Fibroblast of the conjunctiva (primary cell): ENCODE data around the gene DIPK2A.
A peak's percentile ranks its signal among the peaks of the same experiment; 100 is the strongest.

ENCODE experiments used
- DNase-seq: peaks from one replicate; pipeline ENCODE4 v3.0.0-alpha.2; 2010; ENCODE audit warnings: low read depth

Gene DIPK2A, protein sequence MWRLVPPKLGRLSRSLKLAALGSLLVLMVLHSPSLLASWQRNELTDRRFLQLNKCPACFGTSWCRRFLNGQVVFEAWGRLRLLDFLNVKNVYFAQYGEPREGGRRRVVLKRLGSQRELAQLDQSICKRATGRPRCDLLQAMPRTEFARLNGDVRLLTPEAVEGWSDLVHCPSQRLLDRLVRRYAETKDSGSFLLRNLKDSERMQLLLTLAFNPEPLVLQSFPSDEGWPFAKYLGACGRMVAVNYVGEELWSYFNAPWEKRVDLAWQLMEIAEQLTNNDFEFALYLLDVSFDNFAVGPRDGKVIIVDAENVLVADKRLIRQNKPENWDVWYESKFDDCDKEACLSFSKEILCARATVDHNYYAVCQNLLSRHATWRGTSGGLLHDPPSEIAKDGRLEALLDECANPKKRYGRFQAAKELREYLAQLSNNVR

DNA sequence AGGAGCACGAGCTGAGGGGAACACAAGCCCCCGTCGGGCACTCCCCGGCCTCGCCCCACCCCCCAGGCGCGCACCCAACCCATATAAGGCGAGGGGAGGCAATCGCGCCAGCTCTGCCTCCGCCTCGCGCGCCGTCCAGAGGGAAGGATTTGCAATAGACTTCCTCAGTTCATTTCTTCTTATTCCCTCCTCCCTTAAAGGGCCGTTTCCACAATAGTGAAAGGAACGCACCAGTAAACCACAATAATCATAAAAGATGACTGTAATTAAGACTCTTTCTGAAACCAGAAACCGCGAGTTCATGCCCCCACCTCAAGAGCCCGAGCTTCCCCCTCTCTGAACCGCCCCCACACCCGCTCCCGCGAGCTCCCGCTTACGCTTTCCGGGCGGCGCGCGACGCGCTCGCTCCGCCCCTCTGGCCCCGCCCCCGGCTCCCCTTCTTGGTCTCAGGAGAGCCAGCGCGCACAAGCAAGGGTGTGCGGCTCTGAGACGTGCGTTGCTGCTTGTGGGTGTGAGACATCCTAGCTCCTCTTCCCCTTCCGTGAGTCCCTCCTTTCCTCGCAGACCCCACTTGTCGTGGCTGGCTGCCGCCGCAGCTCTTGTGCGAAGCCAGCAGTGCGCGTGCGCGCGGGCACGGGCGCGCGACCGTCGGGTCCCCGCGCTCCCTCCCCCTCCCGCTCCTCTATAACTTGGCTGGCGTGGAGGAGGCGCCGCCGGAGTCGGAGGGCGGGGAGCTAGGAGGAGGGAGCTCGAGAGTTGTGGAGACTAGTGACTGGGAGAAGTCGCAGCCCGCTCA, at the start of gene DIPK2A:
DIPK2A (plus strand) TSS at position 465 of the 796 bp plus-strand sequence. CDS start 510 bp downstream, outside the sequence.
- peak; percentile 93 for DNase-seq

DNA sequence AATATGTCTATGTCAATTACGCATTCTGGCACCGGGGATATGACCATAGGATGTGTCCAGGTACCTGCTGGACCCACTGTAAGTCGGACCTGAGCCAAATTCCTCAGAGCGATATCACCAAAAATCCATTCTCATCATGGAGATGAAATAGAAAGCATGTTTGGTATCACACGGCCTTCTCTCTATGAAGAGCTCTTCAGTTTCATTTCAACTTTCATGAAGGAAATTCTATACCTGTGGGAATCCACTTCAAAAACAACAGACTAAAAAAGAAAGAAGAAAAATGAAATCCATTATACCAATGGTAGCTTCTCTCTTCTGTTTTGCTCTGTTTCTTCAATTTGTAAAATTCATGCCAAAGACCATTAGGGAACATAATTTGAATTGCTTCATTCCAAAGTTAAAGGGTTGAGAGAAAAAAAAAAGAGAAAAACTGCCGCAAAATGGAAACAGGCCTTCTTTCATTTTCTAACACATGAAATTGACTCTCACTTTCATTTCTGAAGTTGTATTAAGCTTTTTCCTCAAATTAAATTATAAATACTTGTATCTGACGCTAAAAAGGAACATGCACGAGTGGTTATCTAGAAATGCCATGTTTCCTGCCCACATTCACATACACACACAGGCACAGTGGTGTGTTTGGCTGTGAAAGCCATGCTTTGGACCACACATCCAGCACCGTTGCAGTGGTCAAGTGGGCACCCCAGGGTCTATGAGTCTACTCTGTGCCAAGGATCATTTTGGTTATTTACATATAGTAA, 46.9 kb upstream of the DIPK2A start:
- no peak for DNase-seq

DNA sequence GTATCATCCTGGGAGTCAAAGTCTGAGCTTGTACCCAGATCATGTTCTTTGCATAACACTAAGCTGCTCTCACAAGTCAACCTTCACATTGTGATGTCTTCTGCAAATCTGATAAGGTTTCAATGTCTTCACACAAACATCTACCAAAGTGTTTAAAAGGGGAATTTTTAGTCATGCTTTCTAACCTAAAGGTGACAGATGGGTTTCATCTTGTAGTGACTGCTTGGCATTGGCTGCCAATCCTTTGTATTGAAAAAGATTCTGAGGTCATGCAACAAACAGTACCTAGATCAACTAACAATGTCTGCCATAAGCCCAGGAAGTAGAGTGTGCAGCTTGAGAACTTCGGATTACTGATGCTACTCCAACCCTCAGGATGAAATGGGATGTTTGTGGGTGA, 43.6 kb upstream of the DIPK2A start:
- no peak for DNase-seq

DNA sequence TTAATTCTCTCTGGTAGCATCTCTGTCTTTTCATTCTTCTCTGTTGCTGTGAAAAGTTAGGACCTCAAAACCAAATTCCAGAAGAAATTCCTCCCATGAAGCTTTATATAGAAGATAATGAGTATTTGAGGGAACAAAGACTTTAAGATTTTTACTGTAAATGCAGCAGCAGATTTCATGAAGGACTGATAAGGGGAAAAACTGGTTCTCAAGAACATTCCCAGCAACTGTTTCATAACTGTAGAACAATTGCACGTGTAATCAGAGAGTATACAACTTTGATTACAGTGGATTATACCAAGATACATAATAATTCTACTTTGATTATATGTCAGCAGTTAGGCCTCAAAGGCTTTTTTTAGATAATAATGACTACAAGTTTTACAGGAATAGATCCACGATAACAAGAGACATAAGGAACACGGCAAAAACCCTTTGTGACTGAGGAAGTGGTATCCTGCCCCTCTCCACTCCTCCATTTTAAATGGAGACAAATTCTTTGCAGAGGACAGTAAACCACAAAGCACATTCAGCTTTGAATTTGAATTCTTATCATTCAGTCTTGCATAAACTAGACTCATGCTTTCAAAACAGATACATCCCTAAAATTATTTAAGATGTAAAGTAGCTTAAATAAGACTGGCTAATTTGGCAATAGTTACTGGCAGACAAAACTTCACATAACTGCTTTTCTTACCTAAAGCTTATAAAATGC, 42.9 kb upstream of the DIPK2A start:
- DNase-seq: no peak

DNA sequence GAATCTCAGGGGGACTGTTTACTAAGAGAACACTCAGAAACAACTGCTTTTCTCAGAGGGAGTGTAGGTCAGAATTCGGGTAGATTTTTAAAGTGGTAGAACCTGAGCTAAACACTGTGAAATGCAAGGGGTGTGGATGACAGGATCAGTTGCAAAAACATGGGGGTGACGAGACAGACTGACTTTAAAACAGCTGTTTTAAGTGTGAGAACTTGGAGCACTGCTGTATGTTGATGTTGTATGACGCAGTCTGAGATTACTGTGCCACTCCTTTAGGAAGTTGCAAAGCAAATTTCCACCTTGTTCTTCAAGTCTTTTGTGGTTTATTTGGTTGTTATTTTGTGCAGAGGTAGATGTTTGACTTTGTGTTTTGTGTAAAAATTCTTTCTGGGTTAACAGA, 36.8 kb upstream of the DIPK2A start:
- DNase-seq: no peak

DNA sequence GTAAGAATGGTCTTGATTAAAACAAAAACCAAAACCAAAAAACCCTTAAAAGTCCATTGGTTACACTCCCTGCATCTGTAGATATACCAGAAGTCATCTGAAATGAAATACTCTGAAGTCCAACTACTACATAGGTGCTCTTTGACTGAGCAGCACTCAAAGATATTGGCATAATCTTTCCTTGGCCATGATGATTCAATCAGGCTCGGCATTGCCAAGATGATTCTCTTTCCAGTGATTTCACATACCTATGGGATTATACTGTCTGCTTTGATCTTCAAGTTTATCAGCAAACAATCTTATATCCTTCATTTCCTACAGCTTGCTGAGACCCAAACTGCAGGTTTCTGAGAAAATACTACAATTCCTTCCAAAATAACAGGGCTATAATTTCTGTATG, 35.9 kb upstream of the DIPK2A start:
- no peak for DNase-seq

DNA sequence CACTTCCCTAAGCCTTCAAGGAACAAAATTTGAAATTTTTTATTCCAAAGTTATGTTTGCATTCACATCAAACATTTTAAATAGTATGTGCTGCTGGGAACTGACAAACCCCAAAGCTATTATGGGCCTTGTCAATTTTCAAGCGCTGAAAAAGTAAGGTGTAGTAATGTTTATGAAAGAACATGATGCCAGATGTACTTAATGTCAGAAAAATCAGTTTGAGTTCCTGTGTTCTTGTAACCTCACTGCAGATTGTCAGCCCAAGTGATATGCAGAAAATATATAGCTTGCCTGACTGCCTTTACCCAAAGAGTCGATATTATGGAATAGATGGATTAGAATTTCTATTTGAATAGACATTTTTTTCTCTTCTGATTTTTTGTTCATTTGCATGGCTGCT, 20.8 kb upstream of the DIPK2A start:
- no peak for DNase-seq

DNA sequence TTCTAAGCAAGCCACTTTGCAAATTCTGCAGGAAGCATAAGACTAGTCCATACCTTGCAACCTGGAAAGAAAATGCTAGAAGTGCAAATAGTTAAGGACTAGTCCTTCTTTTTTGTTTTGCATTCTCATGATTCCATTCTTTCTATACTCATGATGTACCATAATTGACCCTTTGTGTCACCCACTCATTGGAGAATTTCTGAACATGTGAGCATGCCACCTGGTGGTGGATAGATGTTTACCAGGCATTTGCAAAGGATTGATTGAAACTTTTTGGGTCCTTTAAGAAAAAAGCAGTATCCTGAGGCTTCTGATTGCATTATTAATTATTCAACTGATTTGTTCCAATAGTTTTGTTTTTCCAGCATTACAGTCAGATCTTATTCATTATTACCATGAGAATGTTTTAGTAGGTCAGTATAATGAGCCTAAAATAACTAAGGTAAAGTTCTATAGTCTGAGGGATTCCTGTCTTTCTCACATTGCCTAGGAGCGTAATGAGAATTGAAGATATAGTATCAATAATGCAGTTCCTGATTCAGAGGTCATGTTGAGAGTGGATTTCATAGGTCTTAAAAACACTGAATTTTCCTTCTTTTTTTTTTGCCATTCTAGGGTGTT, 20.2 kb upstream of the DIPK2A start:
- DNase-seq: peak; percentile 26

DNA sequence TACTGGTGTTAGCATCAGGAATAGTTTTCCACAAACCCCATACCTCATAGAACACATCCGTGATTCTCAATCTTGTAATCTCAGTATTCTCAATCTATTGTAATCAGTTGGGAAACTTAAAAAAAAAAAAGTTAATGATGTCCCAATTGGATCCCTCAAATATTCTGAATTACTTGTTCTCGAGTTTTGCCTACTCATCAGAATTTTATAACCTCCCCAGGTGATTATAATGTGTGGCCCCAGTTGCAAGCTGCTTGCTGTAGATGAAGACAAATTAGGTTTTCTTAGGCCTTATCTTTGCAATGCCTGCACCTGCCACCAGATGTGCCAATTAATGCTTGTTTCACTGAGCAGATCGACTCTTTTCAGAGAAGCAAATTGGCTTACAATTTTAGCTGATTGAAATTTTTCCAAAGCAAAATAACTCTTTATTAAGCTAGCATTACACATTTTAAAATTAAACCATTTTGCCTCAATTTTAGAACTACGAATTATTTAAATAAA, 19.0 kb upstream of the DIPK2A start:
- DNase-seq: no peak

DNA sequence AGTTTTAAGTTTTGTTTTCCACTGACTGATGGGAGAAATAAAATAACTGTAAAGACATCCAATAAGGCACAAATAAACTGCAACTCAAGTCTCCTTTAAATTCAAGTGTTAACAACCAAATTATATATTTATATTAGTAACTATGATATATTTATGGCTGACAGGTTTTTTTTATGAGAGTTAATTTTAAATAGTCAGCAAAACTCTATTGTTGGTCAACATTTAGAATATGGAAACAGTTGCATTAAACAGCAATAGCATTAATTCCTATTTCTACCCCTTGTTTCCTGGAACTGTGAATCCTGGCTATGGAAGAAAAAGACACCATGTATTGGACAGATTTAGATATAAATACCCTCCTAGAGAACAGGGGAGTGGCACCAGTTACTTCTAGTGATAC, 16.5 kb upstream of the DIPK2A start:
- no peak for DNase-seq

DNA sequence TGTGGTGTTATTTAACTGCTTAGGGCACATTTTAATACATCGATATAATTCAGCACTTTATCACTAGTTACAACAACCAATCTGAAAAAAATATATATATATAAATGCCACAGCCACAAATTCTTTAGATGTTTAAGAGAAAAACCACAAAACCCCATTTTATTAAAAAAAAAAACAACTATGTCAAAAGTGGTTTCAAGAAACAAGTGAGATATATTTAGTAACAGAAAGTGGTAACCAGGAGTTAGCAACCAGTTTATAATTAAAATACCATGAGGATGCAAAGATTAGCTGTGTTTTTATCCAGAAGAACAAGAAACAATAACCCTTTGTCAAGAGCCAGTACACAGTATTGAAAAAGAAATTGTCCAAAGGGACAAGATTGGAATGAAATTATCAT, 14.8 kb upstream of the DIPK2A start:
- DNase-seq: no peak

DNA sequence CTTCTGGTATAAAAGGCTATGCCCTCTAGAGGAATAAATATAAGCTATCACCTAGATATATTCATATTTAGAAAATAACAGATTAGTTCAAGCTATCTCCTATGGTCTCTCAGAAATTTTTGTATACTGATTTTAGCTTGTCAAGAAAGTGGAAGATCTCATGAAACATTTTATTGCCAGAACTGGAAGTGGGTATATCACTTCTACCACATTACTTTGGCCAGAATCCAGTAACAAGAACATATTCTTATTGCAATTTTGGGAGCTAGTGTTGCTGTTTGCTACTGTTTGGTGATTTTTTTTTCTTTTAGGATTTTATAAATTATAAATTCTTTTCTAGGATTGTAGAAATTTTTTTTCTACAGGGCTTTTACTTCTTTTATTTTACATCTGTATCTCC, 14.2 kb upstream of the DIPK2A start:
- no peak for DNase-seq

DNA sequence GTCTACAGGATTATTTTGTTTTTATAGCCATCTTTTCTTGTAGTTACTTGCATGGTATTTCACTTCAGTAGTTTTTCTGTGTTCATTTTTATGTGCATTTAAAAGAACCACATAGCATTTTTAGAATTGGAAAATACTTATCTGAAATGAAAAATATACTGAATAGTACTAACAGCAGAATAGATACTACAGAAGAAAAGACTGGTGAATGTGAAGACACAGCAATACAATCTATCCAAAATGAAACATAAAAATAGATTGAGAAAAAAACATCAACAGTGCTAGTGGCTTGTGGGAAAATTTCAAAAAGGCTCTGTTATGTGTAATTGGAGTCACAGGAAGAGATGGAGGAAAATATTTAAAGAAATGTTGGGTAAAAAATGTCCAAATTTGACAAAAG, 12.7 kb upstream of the DIPK2A start:
- DNase-seq: no peak

DNA sequence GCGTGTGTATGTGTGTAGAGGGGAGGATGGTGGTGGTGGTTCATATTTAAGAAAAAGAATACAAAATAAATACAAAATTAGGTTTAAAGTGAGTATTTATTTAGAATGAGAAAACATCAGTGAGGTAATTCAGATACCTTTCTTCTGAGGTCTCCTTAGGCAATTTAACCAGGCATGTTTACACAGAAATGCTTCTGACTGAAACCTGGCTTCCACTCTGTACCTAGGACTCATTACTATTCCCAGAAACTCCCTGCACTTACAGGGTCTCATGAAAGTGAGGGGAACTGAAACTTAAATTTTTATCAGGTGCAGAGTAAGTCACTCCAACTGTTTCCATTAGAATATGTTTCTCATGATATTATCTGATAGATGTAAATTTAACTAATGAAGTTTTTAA, 10.3 kb upstream of the DIPK2A start:
- DNase-seq: no peak

DNA sequence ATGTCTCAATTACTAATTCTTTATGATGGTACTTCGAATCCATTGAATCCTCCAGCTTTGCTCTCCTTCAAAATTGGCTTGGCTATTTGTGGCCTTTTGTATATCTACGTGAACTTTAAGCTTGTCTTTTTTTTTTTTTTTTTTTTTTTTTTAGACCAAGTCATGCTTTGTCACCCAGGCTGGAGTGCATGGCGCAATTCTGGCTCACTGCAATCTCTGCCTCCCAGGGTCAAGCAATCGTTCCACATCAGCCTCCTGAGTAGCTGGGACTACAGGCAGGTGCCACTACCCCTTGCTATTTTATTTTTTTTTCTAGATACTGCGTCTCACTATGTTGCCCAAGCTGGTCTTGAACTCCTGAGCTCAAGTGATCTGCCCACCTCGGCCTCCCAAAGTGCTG, 7.7 kb upstream of the DIPK2A start:
- no peak for DNase-seq

DNA sequence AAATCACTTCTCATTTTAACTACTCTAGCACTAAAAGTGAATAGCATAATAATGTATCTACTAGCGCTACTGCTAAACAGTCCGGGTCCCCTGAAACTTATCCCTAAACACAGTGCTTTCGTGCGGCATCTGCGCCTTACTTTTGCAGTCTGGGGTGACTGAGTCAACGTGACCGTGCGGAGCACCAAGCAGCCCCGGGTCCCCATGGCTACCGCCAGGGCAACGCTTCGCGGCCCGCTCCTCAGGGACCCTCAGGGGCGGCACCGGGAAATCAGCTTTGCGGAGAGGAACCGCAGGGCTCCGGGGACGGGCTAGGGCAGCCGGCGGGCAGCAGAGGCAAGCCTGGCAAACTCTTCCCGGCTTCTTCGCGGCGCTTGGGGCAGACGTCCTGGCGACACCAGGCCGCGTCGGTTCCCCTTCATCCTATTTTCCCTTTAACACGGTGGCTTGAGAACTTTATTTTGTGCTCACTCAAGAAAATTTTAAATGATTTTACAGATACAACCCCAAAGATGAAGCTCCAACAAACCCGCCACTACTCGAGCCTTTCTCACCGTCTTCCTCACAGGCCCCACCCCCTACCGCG, 757 bp upstream of the DIPK2A start:
- no peak for DNase-seq

DNA sequence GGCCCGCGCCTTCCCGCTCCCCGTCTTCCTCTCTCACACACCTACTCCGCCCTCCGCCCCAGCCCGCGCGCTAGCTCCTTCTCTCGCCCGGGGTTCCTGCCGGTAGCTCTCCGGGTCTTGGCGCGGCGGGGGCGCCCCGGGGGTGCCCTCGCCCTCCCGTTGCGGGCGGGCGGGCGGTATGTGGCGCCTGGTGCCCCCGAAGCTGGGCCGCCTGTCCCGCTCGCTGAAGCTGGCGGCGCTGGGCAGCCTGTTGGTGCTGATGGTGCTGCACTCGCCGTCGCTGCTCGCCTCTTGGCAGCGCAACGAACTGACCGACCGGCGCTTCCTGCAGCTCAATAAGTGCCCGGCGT, 507 bp downstream of the DIPK2A start:
- no peak for DNase-seq

DNA sequence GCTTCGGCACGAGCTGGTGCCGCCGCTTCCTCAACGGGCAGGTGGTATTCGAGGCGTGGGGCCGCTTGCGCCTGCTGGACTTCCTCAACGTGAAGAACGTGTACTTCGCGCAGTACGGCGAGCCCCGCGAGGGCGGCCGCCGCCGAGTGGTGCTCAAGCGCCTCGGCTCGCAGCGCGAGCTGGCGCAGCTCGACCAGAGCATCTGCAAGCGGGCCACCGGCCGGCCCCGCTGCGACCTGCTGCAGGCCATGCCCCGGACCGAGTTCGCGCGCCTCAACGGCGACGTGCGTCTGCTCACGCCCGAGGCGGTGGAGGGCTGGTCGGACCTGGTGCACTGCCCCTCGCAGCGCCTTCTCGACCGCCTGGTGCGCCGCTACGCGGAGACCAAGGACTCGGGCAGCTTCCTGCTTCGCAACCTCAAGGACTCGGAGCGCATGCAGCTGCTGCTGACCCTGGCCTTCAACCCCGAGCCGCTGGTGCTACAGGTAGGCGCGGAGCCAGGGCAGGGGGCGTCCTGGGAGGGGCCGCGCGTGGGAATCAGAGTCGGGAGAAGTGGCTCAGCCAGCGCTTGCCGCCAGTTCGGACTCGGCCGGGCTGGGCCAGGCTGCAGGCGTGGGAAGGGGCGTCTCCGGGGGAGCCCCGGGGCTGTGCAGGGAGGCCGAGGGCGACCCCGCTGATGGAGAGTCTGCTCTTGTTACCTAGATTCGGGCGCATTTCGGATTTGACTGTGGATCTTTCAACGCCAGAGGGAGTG, 1.1 kb downstream of the DIPK2A start:
- peak; percentile 37 for DNase-seq

DNA sequence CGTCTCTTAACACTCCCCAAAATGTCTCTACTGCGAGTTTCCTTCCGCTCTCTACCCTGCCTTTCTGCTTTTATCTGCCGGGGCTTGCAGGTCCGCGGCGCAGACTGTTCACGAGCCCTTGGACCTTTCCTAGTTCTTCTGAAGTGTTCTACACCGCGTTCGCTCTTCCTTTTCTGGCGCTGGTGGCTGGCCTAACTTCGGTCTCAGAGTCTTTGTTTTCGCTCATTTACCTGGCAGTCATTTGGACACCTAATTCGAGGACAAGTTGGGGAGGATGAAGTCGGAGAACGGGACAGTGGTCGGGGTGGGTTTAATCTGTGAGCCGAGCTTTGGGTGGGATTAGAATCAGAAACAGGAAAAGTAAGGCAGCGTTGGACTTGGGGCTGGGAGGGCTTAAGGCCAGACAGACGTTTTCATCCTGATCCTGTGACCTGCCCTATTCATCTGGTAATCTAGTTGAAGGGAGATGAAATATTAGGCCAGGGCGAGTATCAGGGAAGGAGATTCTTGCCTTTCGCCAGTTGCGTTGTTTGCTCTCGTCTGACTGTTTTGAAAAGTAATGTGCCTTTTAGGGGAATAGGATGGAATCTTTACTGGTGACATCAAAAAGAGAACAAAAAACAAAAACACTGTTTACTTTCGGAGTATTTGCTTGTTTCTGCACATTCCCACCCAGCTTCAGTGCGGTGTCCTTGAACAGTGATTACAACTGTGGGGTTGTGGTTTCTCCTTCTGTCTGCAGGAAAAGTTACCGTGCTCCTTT, 1.8 kb downstream of the DIPK2A start:
- peak; percentile 77 for DNase-seq
